Measurements from ENCODE around the gene ZBTB5. TPM values are rescaled to one million over a fixed set of nuclear protein-coding genes. Genes with fewer than 3 reads are reported as not detected.

ZBTB5 gene
- total and polyA plus RNA-seq, 9 of the 15 experiments (the other 6 are each of a cell fraction or from before 2014, with no cell fraction given), result 2.3 to 43.2 (median 15.5) TPM

DNA sequence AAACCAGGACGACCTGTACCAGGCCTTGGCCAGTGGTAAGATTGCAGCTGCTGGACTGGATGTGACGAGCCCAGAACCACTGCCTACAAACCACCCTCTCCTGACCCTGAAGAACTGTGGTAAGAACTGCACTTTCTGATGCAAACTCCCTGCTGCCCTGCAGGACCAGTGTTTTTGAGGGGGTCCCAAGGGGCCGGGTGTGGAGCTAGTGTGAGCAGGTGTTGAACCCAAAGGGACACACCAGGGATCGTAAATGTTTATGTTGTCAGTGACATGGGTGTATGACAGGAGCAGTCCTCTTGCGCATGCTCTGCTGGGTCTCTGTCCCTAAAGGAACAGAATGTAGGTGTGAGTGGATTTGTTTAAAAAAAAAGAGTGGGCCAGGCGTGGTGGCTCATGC is 33.2 kb downstream of the ZBTB5 start (continued):
- TF ChIP-seq, protein P1, sequence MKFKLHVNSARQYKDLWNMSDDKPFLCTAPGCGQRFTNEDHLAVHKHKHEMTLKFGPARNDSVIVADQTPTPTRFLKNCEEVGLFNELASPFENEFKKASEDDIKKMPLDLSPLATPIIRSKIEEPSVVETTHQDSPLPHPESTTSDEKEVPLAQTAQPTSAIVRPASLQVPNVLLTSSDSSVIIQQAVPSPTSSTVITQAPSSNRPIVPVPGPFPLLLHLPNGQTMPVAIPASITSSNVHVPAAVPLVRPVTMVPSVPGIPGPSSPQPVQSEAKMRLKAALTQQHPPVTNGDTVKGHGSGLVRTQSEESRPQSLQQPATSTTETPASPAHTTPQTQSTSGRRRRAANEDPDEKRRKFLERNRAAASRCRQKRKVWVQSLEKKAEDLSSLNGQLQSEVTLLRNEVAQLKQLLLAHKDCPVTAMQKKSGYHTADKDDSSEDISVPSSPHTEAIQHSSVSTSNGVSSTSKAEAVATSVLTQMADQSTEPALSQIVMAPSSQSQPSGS (CRISPR knock-in tag; IDR thresholded peaks at IDR 0.05), result no peak
- no peak for TF ChIP-seq ELF2 (CRISPR knock-in tag; IDR thresholded peaks at IDR 0.05)

DNA sequence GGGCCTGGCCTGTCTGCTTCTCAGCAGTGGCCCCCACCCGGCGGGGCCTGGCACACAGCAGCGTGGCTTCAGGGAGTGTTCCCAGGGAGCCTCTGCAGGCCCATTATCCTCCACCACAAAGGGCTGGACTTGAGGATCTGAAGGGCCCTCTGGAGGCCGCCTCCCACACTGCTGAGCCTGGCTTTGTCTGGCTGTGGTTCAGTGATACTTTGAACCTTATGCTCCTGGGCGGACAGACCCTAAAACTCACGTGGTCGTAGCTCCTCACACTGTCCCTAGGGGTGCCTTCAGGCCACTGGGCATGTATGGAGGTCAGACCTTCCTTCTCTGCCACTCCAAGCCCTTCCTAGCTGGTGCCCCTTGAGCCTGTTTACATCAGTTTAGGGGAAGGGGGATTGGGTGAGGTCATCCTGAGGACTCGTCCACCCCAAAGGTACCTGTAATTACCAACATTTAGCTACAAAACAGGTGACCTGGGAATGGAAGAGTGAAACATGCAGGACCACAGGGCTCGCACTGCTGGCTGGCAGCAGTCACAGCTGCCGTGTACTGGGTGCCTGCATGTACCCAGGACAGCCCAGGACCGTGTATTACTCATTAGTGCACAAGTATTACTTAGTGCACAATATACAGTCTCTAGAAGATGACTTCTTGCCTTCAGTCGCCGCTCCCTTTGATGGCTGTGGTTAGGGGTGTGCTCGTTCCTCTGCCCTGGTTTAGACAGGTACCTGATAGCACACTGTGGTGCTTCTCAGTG is 34.2 kb downstream of the ZBTB5 start:
- Histone ChIP-seq H3K27ac (ENCODE audit: extremely low read depth, low read depth, low read length) (no peak overlapping the region), H3K27me3 (ENCODE audit: control insufficient read depth in 2 of 2, insufficient read depth in 2 of 2, low read length in 2 of 2) (no peaks in the 10 kb centered on the region), H3K4me2 (ENCODE audit: insufficient read depth, low read length) (no peak overlapping the region), H2AFZ (ENCODE audit: low read depth, low read length) (no peak overlapping the region), H4K20me1 (replicated peaks; ENCODE audit: control insufficient read depth, insufficient read depth, low read length) (peaks cover 14% of the 10 kb centered on the region), H3K79me2 (ENCODE audit: control insufficient read depth, insufficient read depth, low read length) (no peaks in the 10 kb centered on the region; the same call in 2 of the 3 replicates), H3K9me1 (ENCODE audit: control insufficient read depth, insufficient read depth, low read length) (no peaks in the 10 kb centered on the region), H3K4me3 (no peak overlapping the region), H3K4me1 (replicated peaks in 1 of 2; ENCODE audit: control insufficient read depth in 2 of 2, insufficient read depth in 2 of 2, low read length in 2 of 2) (peaks cover 0 to 4% of the 10 kb centered on the region in 2 experiments; a peak in 2 of 5 replicates), H3K9me3 (replicated peaks; ENCODE audit: control insufficient read depth, insufficient read depth, low read depth, low read length) (no peaks in the 10 kb centered on the region), H3K9ac (ENCODE audit: insufficient read depth in 1 of 2, low read depth in 2 of 2, low read length in 2 of 2) (peak overlapping the region in 1 of 2 experiments; percentile 29; a peak in 1 of 4 replicates), H3K36me3 (ENCODE audit: control insufficient read depth, insufficient read depth, low read length) (peaks cover 99% of the 10 kb centered on the region)
- DNase-seq (ENCODE audit: extremely low read depth in 1 of 4, low spot score in 3 of 4) (peak in 3 of 4 experiments; percentile 34 to 51 (median 43)), FAIRE-seq (no peak), ATAC-seq (peak; percentile 81)
- no TSS peak for BruUV-seq (replicated peaks)
- in situ Hi-C loops (cut with MboI), result no loop called here
- POLR2A ChIA-PET, result interaction anchor here (0.6 to 2.7 kb wide), 7 partner anchors 9 to 1071 kb away, joined by 3 to 10 read pairs (median 4); partner anchors contain the start of gene GRHPR
- intact Hi-C loops (cut with micrococcal nuclease), result no loop called here
- CTCF ChIA-PET (ENCODE audit: low intra/inter-chr PET ratio), result no interaction called here
- WGBS (ENCODE audit: insufficient coverage, low coverage, missing lambda C conversion rate), result 84% methylated on average over 14 of the region's 14 CpGs
- TF ChIP-seq, protein P2, sequence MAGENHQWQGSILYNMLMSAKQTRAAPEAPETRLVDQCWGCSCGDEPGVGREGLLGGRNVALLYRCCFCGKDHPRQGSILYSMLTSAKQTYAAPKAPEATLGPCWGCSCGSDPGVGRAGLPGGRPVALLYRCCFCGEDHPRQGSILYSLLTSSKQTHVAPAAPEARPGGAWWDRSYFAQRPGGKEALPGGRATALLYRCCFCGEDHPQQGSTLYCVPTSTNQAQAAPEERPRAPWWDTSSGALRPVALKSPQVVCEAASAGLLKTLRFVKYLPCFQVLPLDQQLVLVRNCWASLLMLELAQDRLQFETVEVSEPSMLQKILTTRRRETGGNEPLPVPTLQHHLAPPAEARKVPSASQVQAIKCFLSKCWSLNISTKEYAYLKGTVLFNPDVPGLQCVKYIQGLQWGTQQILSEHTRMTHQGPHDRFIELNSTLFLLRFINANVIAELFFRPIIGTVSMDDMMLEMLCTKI (IDR thresholded peaks at IDR 0.05; ENCODE audit: partially characterized antibody), result no peak
- TF ChIP-seq SUPT5H (IDR thresholded peaks at IDR 0.05), result peak; percentile 38; the same call in 1 of the 2 replicates
- TF ChIP-seq EZH2 (IDR thresholded peaks at IDR 0.05; ENCODE audit: borderline replicate concordance, low read depth, low read length), result no peak
- TF ChIP-seq CBX1 (IDR thresholded peaks at IDR 0.05; ENCODE audit: low read depth), result no peak
- no peak for TF ChIP-seq ILK (tag; IDR thresholded peaks at IDR 0.05; ENCODE audit: borderline replicate concordance, low read depth)
- TF ChIP-seq ZKSCAN3 (CRISPR knock-in tag; IDR thresholded peaks at IDR 0.05), result no peak
- TF ChIP-seq KLF1 (tag; IDR thresholded peaks at IDR 0.05), result no peak
- TF ChIP-seq KLF16 (IDR thresholded peaks at IDR 0.05), result no peak
- 0 out of 2 replicates have a peak, but pooled peaks have one; percentile 38 for TF ChIP-seq POLR2A (conservative IDR thresholded peaks at IDR 0.05)
- 0 out of 2 replicates have a peak, but pooled peaks have one; percentile 41 for TF ChIP-seq ZBTB1 (CRISPR knock-in tag; IDR thresholded peaks at IDR 0.05; ENCODE audit: borderline replicate concordance, low read depth)
- no peak for TF ChIP-seq NR4A1 (CRISPR knock-in tag; IDR thresholded peaks at IDR 0.05)
- no peak for TF ChIP-seq NR4A1 (tag; IDR thresholded peaks at IDR 0.05)
- TF ChIP-seq TCF3 (CRISPR knock-in tag; IDR thresholded peaks at IDR 0.05), result no peak
- TF ChIP-seq MAFG (tag; conservative IDR thresholded peaks at IDR 0.05), result no peak
- TF ChIP-seq, protein P3, sequence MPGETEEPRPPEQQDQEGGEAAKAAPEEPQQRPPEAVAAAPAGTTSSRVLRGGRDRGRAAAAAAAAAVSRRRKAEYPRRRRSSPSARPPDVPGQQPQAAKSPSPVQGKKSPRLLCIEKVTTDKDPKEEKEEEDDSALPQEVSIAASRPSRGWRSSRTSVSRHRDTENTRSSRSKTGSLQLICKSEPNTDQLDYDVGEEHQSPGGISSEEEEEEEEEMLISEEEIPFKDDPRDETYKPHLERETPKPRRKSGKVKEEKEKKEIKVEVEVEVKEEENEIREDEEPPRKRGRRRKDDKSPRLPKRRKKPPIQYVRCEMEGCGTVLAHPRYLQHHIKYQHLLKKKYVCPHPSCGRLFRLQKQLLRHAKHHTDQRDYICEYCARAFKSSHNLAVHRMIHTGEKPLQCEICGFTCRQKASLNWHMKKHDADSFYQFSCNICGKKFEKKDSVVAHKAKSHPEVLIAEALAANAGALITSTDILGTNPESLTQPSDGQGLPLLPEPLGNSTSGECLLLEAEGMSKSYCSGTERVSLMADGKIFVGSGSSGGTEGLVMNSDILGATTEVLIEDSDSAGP (CRISPR knock-in tag; IDR thresholded peaks at IDR 0.05), result no peak; the same call in 1 of the 2 replicates
- no peak for TF ChIP-seq KDM2B (CRISPR knock-in tag; IDR thresholded peaks at IDR 0.05)

Data from K562 (cell line).